ENCODE measurements around the gene OPCML. TPM values are rescaled to one million over a fixed set of nuclear protein-coding genes. Genes with fewer than 3 reads are reported as not detected.

OPCML gene
- total and polyA plus RNA-seq, 2 experiments from 2014 or later, result 1.2 to 4.4 TPM

DNA sequence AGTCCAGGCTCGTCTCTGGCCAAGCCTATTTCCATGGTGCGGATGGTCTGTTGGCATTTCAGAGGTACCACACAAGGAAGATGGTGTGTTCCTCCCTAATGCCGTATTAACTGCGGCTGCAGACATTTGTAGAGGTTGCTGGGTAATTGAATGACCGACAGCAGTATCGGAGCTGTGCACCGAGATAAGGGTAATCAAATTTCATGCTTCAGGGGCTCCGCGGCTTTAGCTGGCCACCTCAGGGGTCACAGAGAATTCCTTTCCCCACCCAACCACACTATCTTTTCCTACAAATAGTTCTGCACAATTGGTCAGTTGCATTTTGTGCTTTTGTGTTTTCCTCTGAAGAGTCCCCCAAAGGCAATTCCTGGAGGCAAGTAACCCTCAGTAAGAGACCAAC lies 297.4 kb downstream of the OPCML start:
- Mint-ChIP-seq H3K9me3 (peaks cover 10% of the 10 kb centered on the region), H3K27me3 (ENCODE audit: insufficient read depth, low read depth, poor library complexity) (no peaks in the 10 kb centered on the region), H3K36me3 (ENCODE audit: low read depth) (peaks cover 5% of the 10 kb centered on the region; the same call in 2 of the 3 replicates), H3K4me3 (no peak overlapping the region), H3K27ac (no peak overlapping the region), H3K4me1 (peaks cover 48% of the 10 kb centered on the region)
- H3K27me3 ChIP-seq (ENCODE audit: insufficient read depth), result no peaks in the 10 kb centered on the region
- DNase-seq (ENCODE audit: low spot score), result no peak
- H3K36me3 ChIP-seq (ENCODE audit: insufficient read depth), result 0 out of 2 replicates have a peak, but pooled peaks cover 3% of the 10 kb centered on the region
- no peaks in the 10 kb centered on the region for H3K9me2 ChIP-seq (ENCODE audit: insufficient read depth)
- H3K4me2 ChIP-seq, result no peak overlapping the region
- no peak overlapping the region for H2AFZ ChIP-seq
- no peak overlapping the region for H3K27ac ChIP-seq (ENCODE audit: low read depth)
- no peak overlapping the region for H3K4me3 ChIP-seq
- TF ChIP-seq EZH2 (IDR thresholded peaks at IDR 0.05; ENCODE audit: low read depth, unreplicated experiment), result no peak
- TF ChIP-seq, protein P1, sequence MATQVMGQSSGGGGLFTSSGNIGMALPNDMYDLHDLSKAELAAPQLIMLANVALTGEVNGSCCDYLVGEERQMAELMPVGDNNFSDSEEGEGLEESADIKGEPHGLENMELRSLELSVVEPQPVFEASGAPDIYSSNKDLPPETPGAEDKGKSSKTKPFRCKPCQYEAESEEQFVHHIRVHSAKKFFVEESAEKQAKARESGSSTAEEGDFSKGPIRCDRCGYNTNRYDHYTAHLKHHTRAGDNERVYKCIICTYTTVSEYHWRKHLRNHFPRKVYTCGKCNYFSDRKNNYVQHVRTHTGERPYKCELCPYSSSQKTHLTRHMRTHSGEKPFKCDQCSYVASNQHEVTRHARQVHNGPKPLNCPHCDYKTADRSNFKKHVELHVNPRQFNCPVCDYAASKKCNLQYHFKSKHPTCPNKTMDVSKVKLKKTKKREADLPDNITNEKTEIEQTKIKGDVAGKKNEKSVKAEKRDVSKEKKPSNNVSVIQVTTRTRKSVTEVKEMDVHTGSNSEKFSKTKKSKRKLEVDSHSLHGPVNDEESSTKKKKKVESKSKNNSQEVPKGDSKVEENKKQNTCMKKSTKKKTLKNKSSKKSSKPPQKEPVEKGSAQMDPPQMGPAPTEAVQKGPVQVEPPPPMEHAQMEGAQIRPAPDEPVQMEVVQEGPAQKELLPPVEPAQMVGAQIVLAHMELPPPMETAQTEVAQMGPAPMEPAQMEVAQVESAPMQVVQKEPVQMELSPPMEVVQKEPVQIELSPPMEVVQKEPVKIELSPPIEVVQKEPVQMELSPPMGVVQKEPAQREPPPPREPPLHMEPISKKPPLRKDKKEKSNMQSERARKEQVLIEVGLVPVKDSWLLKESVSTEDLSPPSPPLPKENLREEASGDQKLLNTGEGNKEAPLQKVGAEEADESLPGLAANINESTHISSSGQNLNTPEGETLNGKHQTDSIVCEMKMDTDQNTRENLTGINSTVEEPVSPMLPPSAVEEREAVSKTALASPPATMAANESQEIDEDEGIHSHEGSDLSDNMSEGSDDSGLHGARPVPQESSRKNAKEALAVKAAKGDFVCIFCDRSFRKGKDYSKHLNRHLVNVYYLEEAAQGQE (IDR thresholded peaks at IDR 0.05; ENCODE audit: unreplicated experiment), result no peak
- TF ChIP-seq STAT1 (IDR thresholded peaks at IDR 0.05; ENCODE audit: unreplicated experiment), result no peak
- H4K20me1 ChIP-seq (replicated peaks; ENCODE audit: insufficient read depth), result no peaks in the 10 kb centered on the region
- H3K4me1 ChIP-seq (ENCODE audit: insufficient read depth), result peaks cover 52% of the 10 kb centered on the region
- no peaks in the 10 kb centered on the region for H3F3A ChIP-seq (replicated peaks; ENCODE audit: low read depth)
- ATAC-seq, result no peak
- H3K79me2 ChIP-seq (replicated peaks; ENCODE audit: insufficient read depth), result no peaks in the 10 kb centered on the region

DNA sequence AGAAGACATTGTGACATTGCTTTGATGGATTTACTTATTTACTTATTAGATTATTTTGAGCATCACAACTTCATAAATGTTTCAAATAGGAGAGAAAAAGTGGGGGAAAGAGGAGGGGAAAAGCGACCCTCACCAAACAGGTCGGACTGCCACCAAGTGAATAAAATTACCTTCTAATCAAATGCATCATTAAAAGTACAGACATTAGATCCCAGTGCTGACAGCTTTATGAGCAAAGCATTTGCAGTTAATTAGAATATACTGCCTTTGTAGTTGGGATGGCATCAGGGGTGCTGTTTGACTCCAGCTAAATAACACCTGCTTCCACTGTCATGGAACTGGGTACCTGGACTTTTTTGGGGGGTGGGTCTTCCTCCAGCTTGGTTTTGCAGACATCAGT lies 299.6 kb downstream of the OPCML start:
- no peak overlapping the region for H3K27ac ChIP-seq (ENCODE audit: low read depth)
- 0 out of 2 replicates have a peak, but pooled peaks cover 3% of the 10 kb centered on the region for H3K36me3 ChIP-seq (ENCODE audit: insufficient read depth)
- peaks cover 52% of the 10 kb centered on the region for H3K4me1 Mint-ChIP-seq
- H3K4me2 ChIP-seq, result no peak overlapping the region
- TF ChIP-seq, protein P2, sequence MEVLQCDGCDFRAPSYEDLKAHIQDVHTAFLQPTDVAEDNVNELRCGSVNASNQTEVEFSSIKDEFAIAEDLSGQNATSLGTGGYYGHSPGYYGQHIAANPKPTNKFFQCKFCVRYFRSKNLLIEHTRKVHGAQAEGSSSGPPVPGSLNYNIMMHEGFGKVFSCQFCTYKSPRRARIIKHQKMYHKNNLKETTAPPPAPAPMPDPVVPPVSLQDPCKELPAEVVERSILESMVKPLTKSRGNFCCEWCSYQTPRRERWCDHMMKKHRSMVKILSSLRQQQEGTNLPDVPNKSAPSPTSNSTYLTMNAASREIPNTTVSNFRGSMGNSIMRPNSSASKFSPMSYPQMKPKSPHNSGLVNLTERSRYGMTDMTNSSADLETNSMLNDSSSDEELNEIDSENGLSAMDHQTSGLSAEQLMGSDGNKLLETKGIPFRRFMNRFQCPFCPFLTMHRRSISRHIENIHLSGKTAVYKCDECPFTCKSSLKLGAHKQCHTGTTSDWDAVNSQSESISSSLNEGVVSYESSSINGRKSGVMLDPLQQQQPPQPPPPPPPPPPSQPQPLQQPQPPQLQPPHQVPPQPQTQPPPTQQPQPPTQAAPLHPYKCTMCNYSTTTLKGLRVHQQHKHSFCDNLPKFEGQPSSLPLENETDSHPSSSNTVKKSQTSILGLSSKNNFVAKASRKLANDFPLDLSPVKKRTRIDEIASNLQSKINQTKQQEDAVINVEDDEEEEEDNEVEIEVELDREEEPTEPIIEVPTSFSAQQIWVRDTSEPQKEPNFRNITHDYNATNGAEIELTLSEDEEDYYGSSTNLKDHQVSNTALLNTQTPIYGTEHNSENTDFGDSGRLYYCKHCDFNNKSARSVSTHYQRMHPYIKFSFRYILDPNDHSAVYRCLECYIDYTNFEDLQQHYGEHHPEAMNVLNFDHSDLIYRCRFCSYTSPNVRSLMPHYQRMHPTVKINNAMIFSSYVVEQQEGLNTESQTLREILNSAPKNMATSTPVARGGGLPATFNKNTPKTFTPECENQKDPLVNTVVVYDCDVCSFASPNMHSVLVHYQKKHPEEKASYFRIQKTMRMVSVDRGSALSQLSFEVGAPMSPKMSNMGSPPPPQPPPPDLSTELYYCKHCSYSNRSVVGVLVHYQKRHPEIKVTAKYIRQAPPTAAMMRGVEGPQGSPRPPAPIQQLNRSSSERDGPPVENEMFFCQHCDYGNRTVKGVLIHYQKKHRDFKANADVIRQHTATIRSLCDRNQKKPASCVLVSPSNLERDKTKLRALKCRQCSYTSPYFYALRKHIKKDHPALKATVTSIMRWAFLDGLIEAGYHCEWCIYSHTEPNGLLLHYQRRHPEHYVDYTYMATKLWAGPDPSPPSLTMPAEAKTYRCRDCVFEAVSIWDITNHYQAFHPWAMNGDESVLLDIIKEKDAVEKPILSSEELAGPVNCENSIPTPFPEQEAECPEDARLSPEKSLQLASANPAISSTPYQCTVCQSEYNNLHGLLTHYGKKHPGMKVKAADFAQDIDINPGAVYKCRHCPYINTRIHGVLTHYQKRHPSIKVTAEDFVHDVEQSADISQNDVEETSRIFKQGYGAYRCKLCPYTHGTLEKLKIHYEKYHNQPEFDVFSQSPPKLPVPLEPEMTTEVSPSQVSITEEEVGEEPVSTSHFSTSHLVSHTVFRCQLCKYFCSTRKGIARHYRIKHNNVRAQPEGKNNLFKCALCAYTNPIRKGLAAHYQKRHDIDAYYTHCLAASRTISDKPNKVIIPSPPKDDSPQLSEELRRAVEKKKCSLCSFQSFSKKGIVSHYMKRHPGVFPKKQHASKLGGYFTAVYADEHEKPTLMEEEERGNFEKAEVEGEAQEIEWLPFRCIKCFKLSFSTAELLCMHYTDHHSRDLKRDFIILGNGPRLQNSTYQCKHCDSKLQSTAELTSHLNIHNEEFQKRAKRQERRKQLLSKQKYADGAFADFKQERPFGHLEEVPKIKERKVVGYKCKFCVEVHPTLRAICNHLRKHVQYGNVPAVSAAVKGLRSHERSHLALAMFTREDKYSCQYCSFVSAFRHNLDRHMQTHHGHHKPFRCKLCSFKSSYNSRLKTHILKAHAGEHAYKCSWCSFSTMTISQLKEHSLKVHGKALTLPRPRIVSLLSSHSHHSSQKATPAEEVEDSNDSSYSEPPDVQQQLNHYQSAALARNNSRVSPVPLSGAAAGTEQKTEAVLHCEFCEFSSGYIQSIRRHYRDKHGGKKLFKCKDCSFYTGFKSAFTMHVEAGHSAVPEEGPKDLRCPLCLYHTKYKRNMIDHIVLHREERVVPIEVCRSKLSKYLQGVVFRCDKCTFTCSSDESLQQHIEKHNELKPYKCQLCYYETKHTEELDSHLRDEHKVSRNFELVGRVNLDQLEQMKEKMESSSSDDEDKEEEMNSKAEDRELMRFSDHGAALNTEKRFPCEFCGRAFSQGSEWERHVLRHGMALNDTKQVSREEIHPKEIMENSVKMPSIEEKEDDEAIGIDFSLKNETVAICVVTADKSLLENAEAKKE (CRISPR knock-in tag; IDR thresholded peaks at IDR 0.05), result no peak
- ATAC-seq (no peak), DNase-seq (ENCODE audit: low spot score) (no peak)
- no peaks in the 10 kb centered on the region for H3K27me3 ChIP-seq (ENCODE audit: insufficient read depth)
- H3K9me3 Mint-ChIP-seq, result peaks cover 10% of the 10 kb centered on the region
- peaks cover 12% of the 10 kb centered on the region for H3K27me3 Mint-ChIP-seq (ENCODE audit: insufficient read depth, low read depth, poor library complexity)
- H3K4me1 ChIP-seq (ENCODE audit: insufficient read depth), result peaks cover 50% of the 10 kb centered on the region
- no peaks in the 10 kb centered on the region for H3F3A ChIP-seq (replicated peaks; ENCODE audit: low read depth)
- H3K9me2 ChIP-seq (ENCODE audit: insufficient read depth), result no peaks in the 10 kb centered on the region
- no peak overlapping the region for H3K4me3 ChIP-seq
- H3K79me2 ChIP-seq (replicated peaks; ENCODE audit: insufficient read depth), result no peaks in the 10 kb centered on the region
- H2AFZ ChIP-seq, result no peak overlapping the region
- H3K4me3 Mint-ChIP-seq, result no peak overlapping the region
- peaks cover 5% of the 10 kb centered on the region; the same call in 2 of the 3 replicates for H3K36me3 Mint-ChIP-seq (ENCODE audit: low read depth)
- no peak overlapping the region for H3K27ac Mint-ChIP-seq
- H4K20me1 ChIP-seq (replicated peaks; ENCODE audit: insufficient read depth), result no peaks in the 10 kb centered on the region

Data from GM23338 (cell line).